H1 (cell line): Measurements from ENCODE around the gene ID2. TPM values are rescaled to one million over a fixed set of nuclear protein-coding genes. Genes with fewer than 3 reads are reported as not detected.

Source experiments
- RAD21 ChIP-seq, 2 experiments: IDR thresholded peaks in 1 of 2; conservative IDR thresholded peaks in 1 of 2; 2 replicates each; pipeline ENCODE4 v1.6.1; 2011; ENCODE audit warnings: low read depth in 2 of 2, low read length in 2 of 2, improper control_type of control experiment in 1 of 2, inconsistent platforms in 1 of 2, mild to moderate bottlenecking in 1 of 2, moderate library complexity in 1 of 2
- SUZ12 ChIP-seq: fragments of 200-600 bp; sonication (generic); IDR thresholded peaks from 2 replicates; pipeline ENCODE4 v1.6.1; 2012; ENCODE audit warnings: mild to moderate bottlenecking, inconsistent platforms, low read length, moderate library complexity, mixed read lengths
- USF2 ChIP-seq: IDR thresholded peaks from 2 replicates; pipeline ENCODE4 v1.6.1; 2011; ENCODE audit warnings: low read length, improper control_type of control experiment
- polyA plus RNA-seq, 7 experiments: library from polyadenylated mRNA; depleted of rRNA in 3 of 7; stranded (reverse) in 5 of 7; unstranded in 2 of 7; fragments of >200 nt in 5 of 7; fragments of 200-250 nt in 2 of 7; gene quantifications; 1 replicate in 5 of 7; 2 replicates in 1 of 7; 4 replicates in 1 of 7; pipeline versions ENCODE4 v1.2.1 to v1.2.3, GENCODE V29; 2011 to 2013; ENCODE audit warnings: missing spikeins in 2 of 7, mixed read lengths in 2 of 7
- total RNA-seq: library from RNA; stranded (reverse); fragmentation: NEBNext Ultra II Directional; extraction: Animal tissue kit (Norgen Biotek cat#: 25700); gene quantifications from 2 replicates; pipeline ENCODE4 v1.2.1, GENCODE V29; 2021

The ID2 gene
- total and polyA plus RNA-seq, 2 of the 8 experiments (the other 6 are each of a cell fraction or from before 2014, with no cell fraction given), result 36.7 to 214 TPM

- no peak for TF ChIP-seq USF2
- no peak for TF ChIP-seq RAD21 (IDR thresholded peaks at IDR 0.05 in 1 of 2, conservative IDR thresholded peaks at IDR 0.05 in 1 of 2; ENCODE audit: low read depth in 2 of 2, low read length in 2 of 2)
- no peak for TF ChIP-seq SUZ12
Measured at GRCh38 chr2:8714283-8714682, 32.4 kb downstream of the ID2 start (continued).
